PC-3 (cell line): ENCODE measurements around the gene ERCC8. TPM values are rescaled to one million over a fixed set of nuclear protein-coding genes. Genes with fewer than 3 reads are reported as not detected.

Source experiments
- ATAC-seq: fragments of 200-7000 bp; cut with Tn5 transposase; 2 replicates; pipeline ENCODE4 v1.9.1; 2020; ENCODE audit warnings: mild to moderate bottlenecking, moderate library complexity
- BruUV-seq: library from RNA; stranded (reverse); fragments of 400-500 nt; replicated peaks from 2 replicates; lab custom pipeline; 2021; lab: Mats Ljungman, UMichigan
- CTCF ChIA-PET: fragments of 300-600 bp; sonication (Branson Sonifier 250); formaldehyde crosslinking; loops from one replicate; lab custom pipeline; 2022; ENCODE audit warnings: antibody characterized with exemption; lab: Charles Lee
- POLR2A ChIA-PET: fragments of 300-600 bp; sonication (Branson Sonifier 250); formaldehyde crosslinking; loops from one replicate; lab custom pipeline; 2022; ENCODE audit warnings: antibody characterized with exemption; ENCODE audit not compliant: unreplicated experiment; lab: Charles Lee
- DNase-seq: peaks from one replicate; pipeline ENCODE4 v3.0.0-alpha.2; 2015
- H2AFZ ChIP-seq: fragments of 300-600 bp; sonication (generic); 2 replicates; pipeline ENCODE4 v1.6.0; 2016; ENCODE audit warnings: antibody characterized with exemption, low read length
- H3F3A ChIP-seq: fragments of 300-600 bp; sonication (generic); one replicate; pipeline ENCODE4 v1.6.0; 2017; ENCODE audit warnings: antibody characterized with exemption, low read length, control low read depth, mild to moderate bottlenecking; ENCODE audit not compliant: unreplicated experiment
- H3K27ac ChIP-seq: fragments of 300-600 bp; sonication (generic); 2 replicates; pipeline ENCODE4 v1.5.1; 2016; ENCODE audit warnings: mild to moderate bottlenecking, low read length
- H3K27me3 ChIP-seq: fragments of 300-600 bp; sonication (generic); 2 replicates; pipeline ENCODE4 v1.6.1; 2016; ENCODE audit warnings: low read length, mixed read lengths
- H3K36me3 ChIP-seq: fragments of 300-600 bp; sonication (generic); 2 replicates; pipeline ENCODE4 v1.6.1; 2016; ENCODE audit warnings: low read depth, mixed run types, low read length, mixed read lengths
- H3K4me1 ChIP-seq: fragments of 300-600 bp; sonication (generic); 2 replicates; pipeline ENCODE4 v1.5.1; 2016; ENCODE audit warnings: low read length; ENCODE audit not compliant: insufficient read depth
- H3K4me2 ChIP-seq: fragments of 300-600 bp; sonication (generic); 2 replicates; pipeline ENCODE4 v1.6.0; 2016; ENCODE audit warnings: low read length
- H3K4me3 ChIP-seq: fragments of 300-600 bp; sonication (generic); 2 replicates; pipeline ENCODE4 v1.5.1; 2016; ENCODE audit warnings: mild to moderate bottlenecking, low read length, mixed read lengths
- H3K79me2 ChIP-seq: fragments of 300-600 bp; sonication (generic); 2 replicates; pipeline ENCODE4 v1.6.1; 2017; ENCODE audit warnings: low read length, mixed read lengths
- H3K9ac ChIP-seq: fragments of 300-600 bp; sonication (generic); 2 replicates; pipeline ENCODE4 v1.6.0; 2016; ENCODE audit warnings: mild to moderate bottlenecking, low read length
- H3K9me2 ChIP-seq: fragments of 300-600 bp; sonication (generic); replicated peaks from 2 replicates; pipeline ENCODE4 v1.6.1; 2016; ENCODE audit warnings: mixed run types, low read length, mixed read lengths
- H3K9me3 ChIP-seq: fragments of 300-600 bp; sonication (generic); 2 replicates; pipeline ENCODE4 v1.6.1; 2016; ENCODE audit warnings: low read length, mixed read lengths
- H4K20me1 ChIP-seq: fragments of 300-600 bp; sonication (generic); 2 replicates; pipeline ENCODE4 v1.6.1; 2016; ENCODE audit warnings: low read length, mixed read lengths
- EZH2 ChIP-seq: fragments of 300-600 bp; sonication (generic); IDR thresholded peaks from one replicate; pipeline ENCODE4 v1.6.1; 2017; ENCODE audit warnings: antibody characterized with exemption, mild to moderate bottlenecking, low read length; ENCODE audit not compliant: unreplicated experiment
- EZH2phosphoT487 ChIP-seq: fragments of 300-600 bp; sonication (generic); IDR thresholded peaks from 2 replicates; pipeline ENCODE4 v1.6.1; 2018; ENCODE audit warnings: mild to moderate bottlenecking, antibody characterized with exemption, low read length, borderline replicate concordance
- intact Hi-C: fragments of 100-400 bp; cut with micrococcal nuclease; formaldehyde crosslinking; loops from 2 replicates; pipeline ENCODE4 v1.9.0; 2023
- total RNA-seq: library from RNA; depleted of rRNA; stranded (reverse); fragments of >200 nt; gene quantifications from 2 replicates; pipeline ENCODE4 v1.2.3, GENCODE V29; 2014
- TF ChIP-seq, protein P1 (sequence below): fragments of 300-600 bp; sonication (generic); conservative IDR thresholded peaks from 2 replicates; pipeline ENCODE4 v1.5.1; 2017; ENCODE audit warnings: antibody characterized with exemption, low read depth, mild to moderate bottlenecking, low read length

Gene ERCC8
- total RNA-seq, 1 experiment from 2014 or later = 2.1 TPM

DNA sequence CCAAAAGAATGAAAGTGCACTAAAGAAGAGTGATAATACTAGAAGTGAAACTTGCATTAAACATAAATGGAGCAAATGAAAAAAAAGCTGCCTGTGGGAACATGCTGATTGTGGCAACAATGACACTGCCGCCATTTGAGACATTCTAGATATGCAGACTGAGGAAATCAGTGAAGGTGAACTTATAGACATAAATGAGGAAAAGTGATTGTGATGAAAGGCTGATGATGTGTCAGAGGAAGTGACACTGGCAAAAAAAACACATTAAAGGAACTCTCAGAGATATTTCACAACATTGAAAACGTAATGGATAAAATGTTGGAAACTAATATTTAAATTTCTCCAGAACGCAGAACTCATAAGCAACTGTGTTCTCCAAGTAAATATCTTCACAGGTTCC is 1.2 kb downstream of the ERCC8 start:
- DNase-seq = peak; percentile 7

DNA sequence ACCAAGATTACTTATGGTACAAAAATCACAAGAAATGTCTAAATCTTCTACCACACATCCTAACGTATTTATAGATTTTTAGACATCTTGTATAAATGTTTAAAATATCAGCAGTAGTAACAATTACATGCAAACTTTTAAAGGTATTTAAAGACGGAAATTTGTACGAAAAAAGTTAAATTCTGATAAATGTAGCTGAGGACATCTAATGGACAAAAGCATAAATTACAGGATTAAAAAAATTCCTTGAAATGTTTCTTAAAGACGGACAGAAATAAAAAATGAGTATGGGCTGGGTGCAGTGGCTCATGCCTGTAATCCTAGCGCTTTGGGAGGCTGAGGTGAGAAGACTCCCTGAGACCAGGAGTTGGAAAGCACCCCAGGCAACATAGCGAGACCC is 15.8 kb downstream of the ERCC8 start:
- H3K79me2 ChIP-seq = no peaks in the 10 kb centered on the region
- H3K4me1 ChIP-seq = no peaks in the 10 kb centered on the region
- ChIA-PET CTCF (interaction anchor here (0.6 kb wide), 1 partner anchor 11 kb away, joined by 3 read pairs; no protein-coding TSS in a partner anchor), POLR2A (no interaction called here)
- no peaks in the 10 kb centered on the region for H3K36me3 ChIP-seq
- H3K27me3 ChIP-seq = no peaks in the 10 kb centered on the region
- no TSS peak for BruUV-seq
- H3K9me2 ChIP-seq = no peaks in the 10 kb centered on the region
- H3F3A ChIP-seq = no peaks in the 10 kb centered on the region
- ATAC-seq = no peak
- no peak overlapping the region for H3K4me3 ChIP-seq
- no peak overlapping the region for H3K9ac ChIP-seq
- no peak overlapping the region for H3K4me2 ChIP-seq
- no peaks in the 10 kb centered on the region for H3K9me3 ChIP-seq
- no peak for DNase-seq
- intact Hi-C loops = loop anchor here (1.0 kb wide), 1 partner anchor 252 kb away; no protein-coding TSS in a partner anchor
- no peak overlapping the region for H2AFZ ChIP-seq
- no peak for TF ChIP-seq EZH2
- TF ChIP-seq EZH2phosphoT487 = no peak
- TF ChIP-seq, protein P1, sequence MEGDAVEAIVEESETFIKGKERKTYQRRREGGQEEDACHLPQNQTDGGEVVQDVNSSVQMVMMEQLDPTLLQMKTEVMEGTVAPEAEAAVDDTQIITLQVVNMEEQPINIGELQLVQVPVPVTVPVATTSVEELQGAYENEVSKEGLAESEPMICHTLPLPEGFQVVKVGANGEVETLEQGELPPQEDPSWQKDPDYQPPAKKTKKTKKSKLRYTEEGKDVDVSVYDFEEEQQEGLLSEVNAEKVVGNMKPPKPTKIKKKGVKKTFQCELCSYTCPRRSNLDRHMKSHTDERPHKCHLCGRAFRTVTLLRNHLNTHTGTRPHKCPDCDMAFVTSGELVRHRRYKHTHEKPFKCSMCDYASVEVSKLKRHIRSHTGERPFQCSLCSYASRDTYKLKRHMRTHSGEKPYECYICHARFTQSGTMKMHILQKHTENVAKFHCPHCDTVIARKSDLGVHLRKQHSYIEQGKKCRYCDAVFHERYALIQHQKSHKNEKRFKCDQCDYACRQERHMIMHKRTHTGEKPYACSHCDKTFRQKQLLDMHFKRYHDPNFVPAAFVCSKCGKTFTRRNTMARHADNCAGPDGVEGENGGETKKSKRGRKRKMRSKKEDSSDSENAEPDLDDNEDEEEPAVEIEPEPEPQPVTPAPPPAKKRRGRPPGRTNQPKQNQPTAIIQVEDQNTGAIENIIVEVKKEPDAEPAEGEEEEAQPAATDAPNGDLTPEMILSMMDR = no peak; the same call in 1 of the 2 replicates
- H3K27ac ChIP-seq = no peak overlapping the region
- H4K20me1 ChIP-seq = no peaks in the 10 kb centered on the region

More for the DNA sequence above, 1.2 kb downstream of the ERCC8 start:
- Histone ChIP-seq H3K4me2 (peak overlapping the region; percentile 86), H3K4me3 (peak overlapping the region; percentile 78), H4K20me1 (peaks cover 6% of the 10 kb centered on the region; the same call in 1 of the 2 replicates), H3K9ac (no peak overlapping the region), H3K27me3 (no peaks in the 10 kb centered on the region), H3K9me2 (no peaks in the 10 kb centered on the region), H3K79me2 (peaks cover 85% of the 10 kb centered on the region), H3K4me1 (peaks cover 12% of the 10 kb centered on the region; the same call in 1 of the 2 replicates), H3K27ac (no peak overlapping the region), H3K9me3 (no peaks in the 10 kb centered on the region), H3K36me3 (no peaks in the 10 kb centered on the region), H2AFZ (no peak overlapping the region), H3F3A (no peaks in the 10 kb centered on the region)
- no peak for ATAC-seq
- ChIA-PET CTCF (no interaction called here), POLR2A (no interaction called here)
- BruUV-seq = no TSS peak
- no peak for TF ChIP-seq EZH2phosphoT487
- no peak for TF ChIP-seq EZH2
- TF ChIP-seq, protein P1 = no peak
- intact Hi-C loops = loop anchor here (2.0 kb wide), 1 partner anchor 387 kb away; no protein-coding TSS in a partner anchor

DNA sequence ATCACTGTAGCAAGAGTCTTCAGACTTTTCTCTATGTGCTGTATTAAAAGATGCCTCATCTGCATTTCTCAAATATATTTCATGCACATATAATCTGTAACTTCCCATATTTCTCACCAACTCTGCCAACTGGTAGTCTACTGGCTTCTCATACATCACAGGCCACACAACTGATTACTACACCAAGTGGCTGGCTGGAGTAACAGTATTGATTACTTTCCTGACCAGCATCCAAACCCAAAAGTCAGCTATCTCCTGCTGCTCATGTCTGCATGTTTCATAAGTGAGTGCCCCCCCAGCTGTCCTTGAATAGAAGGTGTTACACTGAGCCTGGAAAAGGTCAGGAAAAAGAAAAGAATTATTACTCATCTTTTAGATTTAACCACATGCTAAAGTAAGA is 17.4 kb downstream of the ERCC8 start:
- no peak overlapping the region for H3K9ac ChIP-seq
- no peaks in the 10 kb centered on the region for H3F3A ChIP-seq
- H3K4me2 ChIP-seq = no peak overlapping the region
- H3K27ac ChIP-seq = no peak overlapping the region
- TF ChIP-seq EZH2 (no peak), EZH2phosphoT487 (no peak)
- TF ChIP-seq, protein P1 = no peak
- H2AFZ ChIP-seq = no peak overlapping the region
- ChIA-PET POLR2A (no interaction called here), CTCF (no interaction called here)
- H3K36me3 ChIP-seq = no peaks in the 10 kb centered on the region
- no peak for ATAC-seq
- no peak overlapping the region for H3K4me3 ChIP-seq
- BruUV-seq = no TSS peak
- H3K79me2 ChIP-seq = no peaks in the 10 kb centered on the region
- intact Hi-C loops = no loop called here
- H3K9me2 ChIP-seq = no peaks in the 10 kb centered on the region
- no peaks in the 10 kb centered on the region for H3K9me3 ChIP-seq
- no peaks in the 10 kb centered on the region for H3K27me3 ChIP-seq
- no peaks in the 10 kb centered on the region for H3K4me1 ChIP-seq
- no peak for DNase-seq
- no peaks in the 10 kb centered on the region for H4K20me1 ChIP-seq
